GM18868 (cell line): ENCODE data around the gene CHCHD4.
"Not testable (repeated sequence)": the region's sequence is repeated elsewhere in the genome, so short reads cannot be mapped to it uniquely, and the experiment has no call there.

Source experiments
- ATAC-seq: cut with Tn5 transposase; IDR thresholded peaks from one replicate; pipeline ENCODE4 v1.9.1; 2021; ENCODE audit warnings: mild to moderate bottlenecking, moderate library complexity; ENCODE audit not compliant: unreplicated experiment

The CHCHD4 gene

GRCh38 chr3:14123308-14124222 is 1.1 kb downstream of the CHCHD4 start:
- ATAC-seq = no peak

DNA sequence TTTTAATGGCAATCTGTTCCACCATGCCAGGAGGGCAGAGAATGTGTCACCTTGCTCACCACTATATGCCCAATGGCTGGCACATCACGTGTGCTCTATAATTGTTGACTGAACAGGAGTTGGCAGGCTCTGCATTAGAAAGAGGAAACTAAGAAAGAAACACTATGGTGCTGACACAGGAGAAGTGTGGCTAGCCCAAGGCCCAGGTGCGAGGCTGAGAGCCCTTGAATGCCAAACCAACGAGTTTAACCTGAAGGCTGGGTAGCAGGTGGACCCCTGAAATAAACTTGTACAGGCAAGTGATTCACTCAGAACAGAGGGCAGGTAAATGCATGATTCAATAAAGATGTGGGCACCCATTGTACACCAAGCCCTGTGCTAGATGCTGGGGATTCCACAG is 2.4 kb downstream of the CHCHD4 start:
- no peak for ATAC-seq

GRCh38 chr3:14121859-14122258 is 2.8 kb downstream of the CHCHD4 start:
- no peak for ATAC-seq

DNA sequence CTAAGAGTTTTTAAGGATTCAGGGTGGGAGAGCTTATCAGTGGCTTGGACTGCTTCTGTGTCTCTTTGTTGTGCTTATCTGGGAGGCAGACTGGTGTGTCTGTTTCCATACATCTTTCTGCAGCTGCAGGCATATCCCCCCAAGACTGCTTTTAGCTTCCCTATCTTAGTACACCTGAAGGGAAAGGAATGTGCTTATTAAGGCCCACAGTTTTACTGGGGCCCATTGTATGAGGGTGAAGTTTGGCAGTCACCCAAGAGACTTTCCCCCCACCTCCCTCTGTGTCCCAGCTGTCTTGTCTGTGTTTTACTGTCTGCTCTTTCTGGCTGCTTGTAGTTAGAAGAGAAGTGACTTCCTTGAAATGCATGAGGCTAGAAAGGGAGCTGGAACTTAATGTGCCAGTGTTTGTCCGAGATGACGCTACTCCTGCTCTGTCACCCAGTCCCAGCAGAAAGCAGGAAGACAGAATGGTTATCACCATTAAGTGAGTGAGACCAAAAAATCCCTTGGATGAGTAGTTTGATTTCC is 3.7 kb downstream of the CHCHD4 start:
- not testable (repeated sequence) for ATAC-seq

DNA sequence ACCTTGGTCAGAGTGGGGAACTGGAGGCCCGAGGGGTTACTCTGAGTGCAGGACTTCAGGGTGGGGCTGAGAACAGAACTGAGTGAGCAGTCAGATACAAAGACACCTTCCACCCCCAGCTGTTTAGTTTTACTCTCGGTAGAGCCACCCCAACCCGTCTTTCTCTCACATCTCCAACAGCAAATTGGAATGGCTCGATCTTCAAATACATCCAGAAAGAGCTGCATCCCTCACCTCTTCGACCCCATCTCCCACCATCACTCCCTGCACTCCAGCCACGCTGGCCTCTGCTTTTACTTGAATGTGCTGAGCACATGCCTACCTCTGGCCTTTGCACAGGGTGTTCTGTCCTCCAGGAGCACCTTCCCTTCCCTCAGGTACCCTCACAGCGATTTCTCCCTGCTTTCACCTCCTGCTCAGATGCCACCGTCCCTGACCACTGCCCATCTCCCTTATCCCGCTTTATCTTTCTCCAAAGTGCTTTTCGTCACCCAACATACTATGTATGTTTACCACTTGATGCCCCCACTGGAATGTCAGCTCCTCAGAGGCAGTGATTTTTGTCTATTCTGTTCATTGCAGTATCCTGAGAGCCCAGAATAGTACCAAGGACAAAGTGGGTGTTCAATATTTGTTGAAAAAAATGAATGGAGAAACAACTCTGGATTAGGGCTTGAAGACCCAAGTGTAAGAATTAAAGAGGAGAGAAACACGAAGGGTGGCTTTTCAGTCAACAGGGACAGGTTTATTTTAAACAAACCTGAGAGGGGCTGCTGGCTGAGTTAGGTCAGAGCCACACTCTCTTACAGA is 4.4 kb downstream of the CHCHD4 start:
- no peak for ATAC-seq

- no peak for ATAC-seq
Observed at GRCh38 chr3:14119651-14120050, 5.0 kb downstream of the CHCHD4 start.

DNA sequence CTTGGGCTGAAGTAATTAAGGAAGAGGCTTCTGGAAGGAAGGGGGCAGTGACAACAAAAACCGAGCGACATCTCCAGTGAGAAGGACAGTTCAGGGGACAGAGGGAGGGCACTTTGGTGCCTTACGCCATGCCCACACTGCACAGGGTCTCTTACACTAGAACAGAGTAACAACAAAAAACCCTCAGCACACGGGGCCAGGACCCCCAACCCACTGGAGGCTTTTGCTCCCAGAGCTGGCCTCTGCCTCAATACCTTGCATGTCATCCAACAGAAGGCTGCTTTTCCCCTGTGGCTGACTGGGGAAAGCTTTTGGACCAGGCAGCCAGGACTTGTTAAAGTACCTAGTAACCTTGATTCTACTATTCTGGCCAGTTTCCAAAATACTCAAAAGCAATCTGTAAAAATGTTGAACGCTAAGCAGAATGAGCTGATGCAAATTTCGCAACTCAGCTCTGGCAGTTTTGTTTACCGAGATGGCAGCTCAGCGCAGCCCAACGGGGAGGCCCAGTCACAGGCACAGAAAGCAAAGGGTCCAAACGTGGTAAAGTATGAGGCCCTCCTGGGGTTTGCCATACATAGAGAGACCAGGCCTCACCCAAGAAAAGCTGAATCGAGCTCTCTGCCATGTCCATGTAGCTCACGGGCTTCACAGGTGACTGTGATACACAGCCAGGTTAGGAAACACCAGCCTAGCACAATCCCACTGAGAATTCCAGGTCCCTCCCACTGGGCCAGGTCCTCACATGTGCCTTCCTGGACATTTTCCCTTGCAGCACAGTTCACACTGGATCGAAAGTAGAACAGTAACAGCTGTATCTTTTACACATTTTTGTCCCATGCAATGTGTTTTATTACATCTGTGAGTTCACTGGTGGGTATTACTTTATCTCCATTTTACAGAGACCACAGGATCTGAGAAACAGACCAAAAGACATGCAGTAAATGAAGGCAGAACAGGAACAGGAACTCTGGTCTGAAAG is 6.0 kb downstream of the CHCHD4 start:
- no peak for ATAC-seq

DNA sequence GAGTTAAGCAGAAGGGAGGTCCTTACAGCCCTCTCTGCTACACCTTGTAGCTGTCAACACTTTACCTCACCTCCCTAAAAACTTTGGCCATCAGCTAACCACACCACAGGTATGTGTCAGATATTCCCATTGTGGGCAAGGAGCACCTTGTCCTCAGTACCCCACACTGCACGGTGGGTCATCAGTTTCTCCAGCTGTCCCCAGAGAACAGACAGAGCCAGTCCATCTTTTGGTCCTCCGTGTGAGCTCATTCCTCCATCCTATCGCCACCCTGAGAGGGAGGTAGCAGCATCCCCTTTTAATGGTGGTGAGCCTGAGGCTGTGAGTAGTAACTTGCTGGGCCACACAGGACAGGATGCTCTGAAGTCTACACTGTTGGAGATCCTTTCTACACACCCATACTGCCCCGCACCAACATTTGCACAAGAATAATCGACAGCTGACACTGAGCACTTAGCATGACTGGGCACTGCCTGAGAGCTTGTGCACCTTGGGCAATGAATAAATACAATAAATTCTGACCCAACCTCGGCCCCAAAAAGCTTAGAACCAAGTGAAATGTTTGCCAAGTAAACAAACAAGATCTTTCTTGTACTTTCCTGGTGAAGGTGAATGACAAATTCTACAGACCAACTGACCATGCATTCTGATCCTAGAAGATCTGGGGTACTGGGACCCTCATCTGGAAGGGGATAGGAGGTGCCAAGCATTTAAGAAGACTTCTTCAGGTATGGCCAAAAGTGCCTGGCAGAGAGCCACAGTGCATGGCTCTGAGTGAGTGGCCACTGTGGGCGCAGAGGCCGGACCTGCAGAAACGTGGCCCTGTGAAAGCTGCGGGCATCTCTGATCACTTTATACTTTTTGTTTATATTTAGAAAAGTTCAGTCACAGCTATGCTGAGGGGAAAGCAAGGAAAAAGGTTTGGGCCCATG is 6.9 kb downstream of the CHCHD4 start:
- no peak for ATAC-seq

GRCh38 chr3:14113965-14114635 is 10.6 kb downstream of the CHCHD4 start:
- no peak for ATAC-seq

DNA sequence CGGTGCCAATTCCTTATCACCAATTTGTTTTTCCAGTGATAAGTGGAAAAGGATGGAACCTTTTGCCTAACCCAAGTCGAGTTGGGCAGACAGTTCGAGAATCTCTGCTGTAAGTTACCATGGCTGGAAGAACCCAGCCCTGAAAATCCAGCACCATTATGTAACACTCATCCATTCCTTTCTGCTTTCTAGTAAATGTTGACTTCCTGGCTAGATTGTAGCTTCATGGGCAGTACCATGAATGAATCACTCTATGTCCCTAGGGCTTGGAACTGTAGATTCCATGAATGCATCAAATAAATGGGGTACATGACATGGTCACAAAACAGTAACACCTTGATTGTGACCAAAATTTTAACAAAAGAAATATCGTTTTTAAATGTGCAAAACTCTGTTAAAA is 14.0 kb downstream of the CHCHD4 start:
- no peak for ATAC-seq

DNA sequence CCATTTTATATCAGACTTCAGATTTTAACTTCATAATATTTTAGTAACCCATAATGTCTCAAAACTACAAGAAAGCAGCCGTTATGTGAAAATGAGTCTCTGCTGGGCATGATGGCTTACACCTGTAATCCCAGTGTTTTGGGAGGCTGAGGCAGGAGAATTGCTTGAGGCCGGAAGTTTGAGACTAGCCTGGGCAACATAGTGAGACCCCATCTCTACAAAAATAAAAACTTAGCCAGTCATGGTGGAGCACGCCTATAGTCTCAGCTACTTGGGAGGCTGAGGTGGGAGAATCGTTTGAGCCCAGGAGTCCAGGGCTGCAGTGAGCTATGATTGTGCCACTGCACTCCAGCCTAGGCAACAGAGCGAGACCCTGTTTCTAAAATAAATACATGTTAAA is 14.8 kb downstream of the CHCHD4 start:
- ATAC-seq = not testable (repeated sequence)

DNA sequence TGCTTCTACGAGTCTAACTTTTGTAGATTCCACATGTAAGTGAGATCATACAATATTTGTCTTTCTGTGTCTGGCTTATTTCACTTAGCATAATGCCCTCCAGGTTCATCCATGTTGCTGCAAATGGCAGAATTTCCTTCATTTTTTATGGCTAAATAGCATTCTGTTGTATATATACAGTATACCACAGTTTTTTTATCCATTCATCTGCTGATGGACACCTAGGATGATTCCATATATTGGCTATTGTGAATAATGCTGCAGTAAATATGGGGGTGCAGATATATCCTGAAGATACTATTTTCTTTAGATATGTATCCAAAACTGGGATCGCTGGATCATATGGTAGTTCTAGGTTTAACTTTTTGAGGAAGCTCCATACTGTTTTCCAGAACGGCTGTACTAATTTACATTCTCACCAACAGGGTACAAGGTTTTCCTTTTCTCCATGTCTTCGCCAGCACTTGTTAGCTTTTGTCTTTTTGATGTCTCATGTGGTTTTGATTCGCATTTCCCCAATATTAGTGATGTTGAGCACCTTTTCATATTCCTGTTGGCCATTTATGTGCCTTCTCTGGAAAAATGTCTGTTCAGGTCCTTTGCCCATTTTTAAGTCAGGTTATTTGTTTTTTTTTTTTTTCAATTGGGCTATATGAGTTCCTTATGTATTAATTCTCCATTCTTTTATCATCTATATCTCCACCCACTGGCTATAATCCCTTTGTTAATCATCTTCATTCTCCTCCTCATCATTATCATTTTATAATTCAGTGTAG is 26.9 kb downstream of the CHCHD4 start:
- ATAC-seq = no peak

- no peak for ATAC-seq
Observed at GRCh38 chr3:14096742-14097141, 27.9 kb downstream of the CHCHD4 start.

DNA sequence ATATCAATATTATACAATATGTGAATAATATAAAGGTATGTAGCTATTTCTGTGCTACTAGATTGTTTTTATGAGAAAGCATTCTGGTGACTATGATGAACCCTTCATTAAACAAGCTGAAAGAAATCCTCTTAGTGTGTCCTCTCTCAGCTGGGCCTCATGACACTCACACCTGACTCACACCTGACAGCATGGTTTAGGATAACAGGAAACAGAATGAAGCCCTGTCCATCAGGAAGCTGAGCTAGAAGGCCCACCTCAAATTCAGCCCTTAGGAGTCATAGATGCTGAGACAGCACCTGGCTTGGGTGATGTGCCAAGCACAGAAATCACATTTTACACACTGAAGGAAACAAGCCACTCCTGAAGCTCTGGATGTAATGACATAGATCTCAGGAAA is 30.8 kb downstream of the CHCHD4 start:
- ATAC-seq = no peak

DNA sequence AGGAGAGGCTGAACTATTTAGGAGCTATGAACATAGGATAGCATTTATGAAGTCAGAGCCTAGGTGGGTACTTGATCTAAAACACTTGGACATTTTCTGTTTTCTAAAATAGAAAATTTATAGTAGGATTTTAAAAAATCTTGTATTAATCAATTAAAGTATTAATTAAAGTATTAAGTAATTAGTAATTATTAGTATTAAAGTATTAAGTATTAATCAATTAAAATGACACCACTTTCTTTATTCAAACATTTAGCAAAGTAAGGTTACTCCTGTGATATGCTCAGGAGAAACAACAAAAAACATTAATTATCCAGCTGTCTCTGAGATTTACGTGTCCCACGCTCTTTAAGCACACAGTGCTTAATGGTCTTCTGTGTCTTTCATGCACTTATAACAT is 32.2 kb downstream of the CHCHD4 start:
- no peak for ATAC-seq

DNA sequence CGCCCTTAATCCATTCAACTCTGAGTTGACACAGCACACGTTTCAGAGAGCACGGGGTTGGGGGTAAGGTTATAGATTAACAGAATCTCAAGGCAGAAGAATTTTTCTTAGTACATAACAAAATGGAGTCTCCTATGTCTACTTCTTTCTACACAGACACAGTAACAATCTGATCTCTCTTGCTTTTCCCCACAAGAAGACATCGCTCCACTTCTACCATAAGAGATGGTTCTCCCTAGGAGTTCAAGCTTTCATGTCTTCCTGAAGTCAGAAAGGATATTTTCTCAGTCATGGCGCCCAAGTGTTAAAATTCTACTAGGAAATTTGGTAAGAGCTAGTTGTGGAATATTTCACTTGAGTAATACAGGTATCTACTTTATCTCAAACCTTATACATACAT is 32.7 kb downstream of the CHCHD4 start:
- not testable (repeated sequence) for ATAC-seq

GRCh38 chr3:14087461-14087860 is 37.2 kb downstream of the CHCHD4 start:
- not testable (repeated sequence) for ATAC-seq

DNA sequence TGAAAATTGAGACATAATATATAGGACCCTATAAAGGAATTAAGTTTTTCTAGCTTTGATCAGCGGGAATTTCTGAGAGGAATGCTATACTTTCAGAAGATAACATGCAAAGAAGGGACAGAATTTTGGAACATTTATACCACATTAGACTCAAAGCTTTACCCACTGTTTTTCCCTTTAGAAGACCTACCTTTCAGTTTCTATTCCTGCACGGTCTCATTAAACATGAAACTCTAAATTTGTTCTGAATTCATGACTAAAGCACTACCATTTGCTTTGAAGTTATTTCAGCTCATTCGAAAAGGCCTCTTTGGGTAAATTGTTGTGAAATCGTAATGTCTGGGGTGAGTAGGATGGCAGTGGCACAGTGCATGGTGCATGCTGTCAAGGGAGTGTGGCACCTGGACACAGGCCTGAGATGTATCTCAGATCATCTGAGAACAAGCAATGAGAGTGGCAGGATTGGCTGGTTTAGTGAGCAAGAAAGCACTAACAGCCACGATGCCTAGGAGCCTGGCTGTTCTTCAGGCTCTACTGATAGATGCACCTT is 42.5 kb downstream of the CHCHD4 start:
- ATAC-seq = peak; percentile 59
